PC-9 (cell line): ENCODE data around the gene MTRFR. TPM values are rescaled to one million over a fixed set of nuclear protein-coding genes. Genes with fewer than 3 reads are reported as not detected.

Experiments
- BruUV-seq: library from RNA; stranded (reverse); fragments of 400-500 nt; replicated peaks from 2 replicates; lab custom pipeline; 2021; lab: Mats Ljungman, UMichigan
- CTCF ChIA-PET: fragments of 300-600 bp; sonication (Branson Sonifier 250); formaldehyde crosslinking; loops from one replicate; lab custom pipeline; 2022; ENCODE audit warnings: antibody characterized with exemption; lab: Charles Lee
- POLR2A ChIA-PET: fragments of 300-600 bp; sonication (Branson Sonifier 250); formaldehyde crosslinking; loops from one replicate; lab custom pipeline; 2022; ENCODE audit warnings: antibody characterized with exemption; ENCODE audit not compliant: unreplicated experiment; lab: Charles Lee
- DNase-seq, 2 experiments: peaks; one replicate each; pipeline versions ENCODE4 v3.0.0 to v3.0.0-alpha.2; 2015 to 2022; ENCODE audit warnings: mixed read lengths in 1 of 2
- H2AFZ ChIP-seq: fragments of 200-600 bp; sonication (generic); 2 replicates; pipeline ENCODE4 v1.8.1; 2017; ENCODE audit warnings: antibody characterized with exemption
- H3F3A ChIP-seq: fragments of 200-600 bp; sonication (generic); 2 replicates; pipeline ENCODE4 v1.8.1; 2017; ENCODE audit warnings: antibody characterized with exemption, mild to moderate bottlenecking, low read depth; ENCODE audit not compliant: insufficient read depth
- H3K27ac ChIP-seq: fragments of 200-600 bp; sonication (generic); 2 replicates; pipeline ENCODE4 v1.6.1; 2016; ENCODE audit warnings: mixed run types
- H3K27me3 ChIP-seq: fragments of 200-600 bp; sonication (generic); 2 replicates; pipeline ENCODE4 v1.6.1; 2016; ENCODE audit warnings: low read depth, mixed run types; ENCODE audit not compliant: insufficient read depth
- H3K36me3 ChIP-seq: fragments of 200-600 bp; sonication (generic); 2 replicates; pipeline ENCODE4 v1.6.1; 2016; ENCODE audit warnings: low read depth, mixed run types
- H3K4me1 ChIP-seq: fragments of 200-600 bp; sonication (generic); replicated peaks from 2 replicates; pipeline ENCODE4 v1.6.1; 2016; ENCODE audit warnings: mixed run types; ENCODE audit not compliant: insufficient read depth
- H3K4me2 ChIP-seq: fragments of 200-600 bp; sonication (generic); 2 replicates; pipeline ENCODE4 v1.6.1; 2017; ENCODE audit warnings: mixed run types
- H3K4me3 ChIP-seq: fragments of 200-600 bp; sonication (generic); 2 replicates; pipeline ENCODE4 v1.6.1; 2016; ENCODE audit warnings: mixed run types
- H3K79me2 ChIP-seq: fragments of 200-600 bp; sonication (generic); 2 replicates; pipeline ENCODE4 v1.6.1; 2017; ENCODE audit warnings: low read depth, mixed run types
- H3K9me2 ChIP-seq: fragments of 200-600 bp; sonication (generic); 2 replicates; pipeline ENCODE4 v1.8.1; 2017; ENCODE audit warnings: mild to moderate bottlenecking; ENCODE audit not compliant: insufficient read depth
- H3K9me3 ChIP-seq: fragments of 200-600 bp; sonication (generic); 2 replicates; pipeline ENCODE4 v1.8.1; 2016; ENCODE audit warnings: low read depth; ENCODE audit not compliant: insufficient read depth
- H4K20me1 ChIP-seq: fragments of 200-600 bp; sonication (generic); 2 replicates; pipeline ENCODE4 v1.8.1; 2017; ENCODE audit not compliant: insufficient read depth
- EZH2 ChIP-seq: fragments of 200-600 bp; sonication (generic); IDR thresholded peaks from 2 replicates; pipeline ENCODE4 v1.8.0; 2017; ENCODE audit warnings: antibody characterized with exemption, low read depth
- intact Hi-C: fragments of 100-400 bp; cut with micrococcal nuclease; formaldehyde crosslinking; loops from one replicate; pipeline ENCODE4 v1.10.0; 2022; ENCODE audit not compliant: unreplicated experiment
- total RNA-seq: library from RNA; stranded (reverse); gene quantifications from 2 replicates; pipeline ENCODE4 v1.2.3, GENCODE V29; 2021
- TF ChIP-seq, protein P1 (sequence below): fragments of 200-600 bp; sonication (generic); conservative IDR thresholded peaks from 2 replicates; pipeline ENCODE4 v1.6.1; 2017; ENCODE audit warnings: mixed run types, antibody characterized with exemption, mild to moderate bottlenecking, moderate library complexity

MTRFR gene
- total RNA-seq, 1 experiment from 2014 or later: 19.4 TPM

DNA sequence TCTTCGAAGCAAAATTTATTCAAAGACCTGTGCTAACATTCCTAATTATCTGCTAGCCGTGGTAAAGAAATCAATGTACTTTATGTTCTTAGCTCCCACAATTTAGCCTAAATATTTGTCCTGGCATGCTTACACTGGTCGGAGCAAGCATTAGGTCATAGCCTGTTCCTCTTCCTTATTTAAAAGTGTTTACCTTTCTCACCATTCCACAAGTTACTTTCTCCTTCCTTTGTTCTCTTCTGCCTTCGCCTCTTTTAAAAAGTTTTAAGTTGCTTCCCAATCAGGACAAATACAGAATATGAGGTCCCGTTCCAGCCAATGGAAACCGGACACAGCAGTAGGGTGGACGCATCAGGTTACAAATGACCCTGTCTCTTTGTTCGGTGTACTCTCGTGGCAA, 26.8 kb downstream of the MTRFR start:
- H3K4me3 ChIP-seq: no peak overlapping the region
- DNase-seq: no peak
- H3K9me2 ChIP-seq: no peaks in the 10 kb centered on the region
- H3K27ac ChIP-seq: no peak overlapping the region
- H4K20me1 ChIP-seq: no peaks in the 10 kb centered on the region
- CTCF ChIA-PET: no interaction called here
- H3K79me2 ChIP-seq: no peaks in the 10 kb centered on the region
- no TSS peak for BruUV-seq
- peaks cover 5% of the 10 kb centered on the region; the same call in 1 of the 2 replicates for H3K36me3 ChIP-seq
- no peaks in the 10 kb centered on the region for H3K27me3 ChIP-seq
- no peaks in the 10 kb centered on the region for H3K9me3 ChIP-seq
- intact Hi-C loops: no loop called here
- peaks cover 17% of the 10 kb centered on the region; the same call in 1 of the 2 replicates for H3F3A ChIP-seq
- TF ChIP-seq EZH2: no peak
- TF ChIP-seq, protein P1, sequence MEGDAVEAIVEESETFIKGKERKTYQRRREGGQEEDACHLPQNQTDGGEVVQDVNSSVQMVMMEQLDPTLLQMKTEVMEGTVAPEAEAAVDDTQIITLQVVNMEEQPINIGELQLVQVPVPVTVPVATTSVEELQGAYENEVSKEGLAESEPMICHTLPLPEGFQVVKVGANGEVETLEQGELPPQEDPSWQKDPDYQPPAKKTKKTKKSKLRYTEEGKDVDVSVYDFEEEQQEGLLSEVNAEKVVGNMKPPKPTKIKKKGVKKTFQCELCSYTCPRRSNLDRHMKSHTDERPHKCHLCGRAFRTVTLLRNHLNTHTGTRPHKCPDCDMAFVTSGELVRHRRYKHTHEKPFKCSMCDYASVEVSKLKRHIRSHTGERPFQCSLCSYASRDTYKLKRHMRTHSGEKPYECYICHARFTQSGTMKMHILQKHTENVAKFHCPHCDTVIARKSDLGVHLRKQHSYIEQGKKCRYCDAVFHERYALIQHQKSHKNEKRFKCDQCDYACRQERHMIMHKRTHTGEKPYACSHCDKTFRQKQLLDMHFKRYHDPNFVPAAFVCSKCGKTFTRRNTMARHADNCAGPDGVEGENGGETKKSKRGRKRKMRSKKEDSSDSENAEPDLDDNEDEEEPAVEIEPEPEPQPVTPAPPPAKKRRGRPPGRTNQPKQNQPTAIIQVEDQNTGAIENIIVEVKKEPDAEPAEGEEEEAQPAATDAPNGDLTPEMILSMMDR: no peak
- no peak overlapping the region for H2AFZ ChIP-seq
- POLR2A ChIA-PET: no interaction called here
- no peaks in the 10 kb centered on the region for H3K4me1 ChIP-seq
- H3K4me2 ChIP-seq: no peak overlapping the region

GRCh38 chr12:123261196-123261595, 28.0 kb downstream of the MTRFR start:
- CTCF ChIA-PET: no interaction called here
- H3K4me1 ChIP-seq: no peaks in the 10 kb centered on the region
- POLR2A ChIA-PET: no interaction called here
- no peaks in the 10 kb centered on the region for H3K79me2 ChIP-seq
- no peak overlapping the region for H2AFZ ChIP-seq
- no peaks in the 10 kb centered on the region for H3K27me3 ChIP-seq
- H3K4me2 ChIP-seq: no peak overlapping the region
- no peaks in the 10 kb centered on the region for H4K20me1 ChIP-seq
- no peak overlapping the region for H3K27ac ChIP-seq
- TF ChIP-seq, protein P1: no peak
- TF ChIP-seq EZH2: no peak
- no peaks in the 10 kb centered on the region for H3K9me2 ChIP-seq
- intact Hi-C loops: no loop called here
- no TSS peak for BruUV-seq
- DNase-seq: no peak
- no peak overlapping the region for H3K4me3 ChIP-seq
- peaks cover 17% of the 10 kb centered on the region; the same call in 1 of the 2 replicates for H3F3A ChIP-seq
- no peaks in the 10 kb centered on the region for H3K9me3 ChIP-seq
- peaks cover 5% of the 10 kb centered on the region; the same call in 1 of the 2 replicates for H3K36me3 ChIP-seq

DNA sequence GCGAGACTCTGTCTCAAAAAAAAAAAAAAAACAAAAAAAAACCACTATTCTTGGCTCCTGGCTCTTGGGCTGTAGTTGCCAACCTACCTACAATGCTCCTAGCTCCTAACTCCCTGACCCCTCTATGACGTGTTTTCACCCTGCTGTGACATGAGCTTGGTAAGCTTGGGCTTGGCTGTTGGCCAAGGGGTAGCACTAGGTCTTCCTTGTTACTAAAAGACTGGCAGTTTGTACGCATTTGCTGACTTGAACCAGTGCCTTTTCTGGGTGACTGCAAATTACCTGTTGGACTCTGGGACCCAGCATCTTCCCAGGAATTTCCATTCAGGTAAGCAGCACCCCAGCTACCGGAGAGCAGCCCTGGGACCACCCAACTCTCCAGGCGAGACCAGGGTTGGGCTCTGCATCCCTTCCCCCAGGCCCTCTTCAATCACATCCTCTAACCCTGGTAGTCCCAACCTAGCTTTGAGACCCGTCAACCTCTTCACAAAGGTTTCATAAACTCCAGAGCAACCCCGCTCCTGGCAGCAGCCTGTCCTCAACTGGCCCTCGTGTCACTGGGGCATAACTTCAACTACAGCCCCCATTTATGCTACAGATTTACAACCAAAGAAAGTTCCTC, 30.1 kb downstream of the MTRFR start:
- no peaks in the 10 kb centered on the region for H3K79me2 ChIP-seq
- H3K4me1 ChIP-seq: no peaks in the 10 kb centered on the region
- no peak overlapping the region for H3K4me2 ChIP-seq
- H3K9me3 ChIP-seq: no peaks in the 10 kb centered on the region
- no peak for TF ChIP-seq EZH2
- TF ChIP-seq, protein P1: no peak
- H2AFZ ChIP-seq: no peak overlapping the region
- CTCF ChIA-PET: no interaction called here
- H3F3A ChIP-seq: peaks cover 16% of the 10 kb centered on the region; the same call in 1 of the 2 replicates
- intact Hi-C loops: no loop called here
- H4K20me1 ChIP-seq: no peaks in the 10 kb centered on the region
- no peaks in the 10 kb centered on the region for H3K9me2 ChIP-seq
- POLR2A ChIA-PET: interaction anchor here (0.5 kb wide), 1 partner anchor 31 kb away, joined by 10 read pairs; no protein-coding TSS in a partner anchor
- peaks cover 5% of the 10 kb centered on the region; the same call in 1 of the 2 replicates for H3K36me3 ChIP-seq
- DNase-seq: no peak
- no peak overlapping the region for H3K4me3 ChIP-seq
- no peaks in the 10 kb centered on the region for H3K27me3 ChIP-seq
- no TSS peak for BruUV-seq
- H3K27ac ChIP-seq: no peak overlapping the region
